ENCODE data around the gene USP13. TPM values are rescaled to one million over a fixed set of nuclear protein-coding genes. Genes with fewer than 3 reads are reported as not detected.

The USP13 gene
- total RNA-seq (2021; ENCODE audit: unreplicated experiment) (22.7 TPM), Bru-seq, nascent RNA (percentile 76 among the genes with signal in this experiment), BruChase-seq, experiment 1, labeled RNA remaining after a 6-hour chase (percentile 67 among the genes with signal in this experiment), BruChase-seq, experiment 2, labeled RNA remaining after a 2-hour chase (percentile 70 among the genes with signal in this experiment)
- 11.1 and 15.1 TPM in 2 replicates for polyA plus RNA-seq (2012)
- long read RNA-seq, full-length matches to known transcripts: 40 of 77 reads
- long read RNA-seq, partial matches to known transcripts: 2 of 77 reads
- long read RNA-seq, other reads (novel, unspliced or antisense): 35 of 77 reads

GRCh38 chr3:179652447-179653095 is at the start of gene USP13:
Gene USP13, plus strand, starts transcription at chr3:179653040. Its CDS starts 186 bp downstream, at chr3:179653226.
- peak within 1 kb of the TSS; percentile 88 to 94 for H3K4me3 ChIP-seq (replicated peaks in 1 of 2; ENCODE audit: low read depth in 1 of 2, low read length in 2 of 2)
- no peaks in the 10 kb centered on the region for H3K9me2 ChIP-seq (ENCODE audit: insufficient read depth)
- H3K27ac ChIP-seq (ENCODE audit: low read depth, low read length): peak within 1 kb of the TSS; percentile 85
- ATAC-seq (peak; percentile 81), DNase-seq (ENCODE audit: low read depth, low spot score) (peak; percentile 66)
- peak within 1 kb of the TSS; percentile 69 for H3K4me2 ChIP-seq (ENCODE audit: low read length)
- POLR2A ChIA-PET: no interaction called here
- H3K4me1 ChIP-seq (ENCODE audit: control insufficient read depth in 1 of 2, insufficient read depth in 2 of 2, low read length in 2 of 2): peaks cover 4 to 28% of the 10 kb centered on the region in 2 experiments; a peak in 3 of 4 replicates
- TF ChIP-seq ELF1 (IDR thresholded peaks at IDR 0.05; ENCODE audit: borderline replicate concordance, low read depth): no peak
- no peak for TF ChIP-seq SP1 (IDR thresholded peaks at IDR 0.05; ENCODE audit: low read depth)
- peak; percentile 37 for TF ChIP-seq POLR2A (IDR thresholded peaks at IDR 0.05; ENCODE audit: borderline replicate concordance, extremely low read depth, insufficient read depth, insufficient read length)
- peak; percentile 53 for TF ChIP-seq POLR2AphosphoS5 (IDR thresholded peaks at IDR 0.05; ENCODE audit: low read depth, low read length)
- 0 out of 2 replicates have a peak, but pooled peaks have one; percentile 23 for TF ChIP-seq SIN3A (IDR thresholded peaks at IDR 0.05; ENCODE audit: low read depth)
- TF ChIP-seq EGR1 (IDR thresholded peaks at IDR 0.05; ENCODE audit: low read depth): peak; percentile 54; the same call in 1 of the 2 replicates
- peak; percentile 39; the same call in 1 of the 2 replicates for TF ChIP-seq CBX3 (IDR thresholded peaks at IDR 0.05; ENCODE audit: low read depth)
- TF ChIP-seq MAX (IDR thresholded peaks at IDR 0.05): peak; percentile 35; the same call in 1 of the 2 replicates
- H3K79me2 ChIP-seq (ENCODE audit: insufficient read depth, low read length): peaks cover 45% of the 10 kb centered on the region
- peak within 1 kb of the TSS; percentile 52 for H2AFZ ChIP-seq (ENCODE audit: low read depth, low read length, poor library complexity, severe bottlenecking)
- H3K9ac ChIP-seq (ENCODE audit: low read length): peak within 1 kb of the TSS; percentile 95
- H3K9me3 ChIP-seq (ENCODE audit: control insufficient read depth in 1 of 2, insufficient read depth in 1 of 2, low read depth in 1 of 2, low read length in 2 of 2): no peaks in the 10 kb centered on the region
- RAD21 ChIA-PET (ENCODE audit: low non-redundant PET in 1 of 2, low total read pairs in 2 of 2, uncharacterized antibody in 2 of 2, unreplicated experiment in 2 of 2): no interaction called here
- BruUV-seq (replicated peaks): no TSS peak
- H3K36me3 ChIP-seq (ENCODE audit: control insufficient read depth in 1 of 2, insufficient read depth in 2 of 2, low read length in 2 of 2): no peaks in the 10 kb centered on the region
- intact Hi-C loops (cut with micrococcal nuclease): no loop called here
- no peaks in the 10 kb centered on the region for H4K20me1 ChIP-seq (ENCODE audit: insufficient read depth)
- H3K27me3 ChIP-seq (ENCODE audit: insufficient read depth, low read length): no peaks in the 10 kb centered on the region
- CTCF ChIA-PET: interaction anchor here (0.9 kb wide), 1 partner anchor 9 kb away, joined by 4 read pairs; no protein-coding TSS in a partner anchor

GRCh38 chr3:179603321-179603720 is 49.5 kb upstream of the USP13 start:
- H3K4me3 ChIP-seq (replicated peaks in 1 of 2; ENCODE audit: low read depth in 1 of 2, low read length in 2 of 2): peak overlapping the region; percentile 76 to 87
- no peak overlapping the region for H3K27ac ChIP-seq (ENCODE audit: low read depth, low read length)
- peak overlapping the region; percentile 97 for H3K9ac ChIP-seq (ENCODE audit: low read length)
- H3K9me2 ChIP-seq (ENCODE audit: insufficient read depth): no peaks in the 10 kb centered on the region
- CTCF ChIA-PET: no interaction called here
- no TSS peak for BruUV-seq (replicated peaks)
- RAD21 ChIA-PET (ENCODE audit: low non-redundant PET in 1 of 2, low total read pairs in 2 of 2, uncharacterized antibody in 2 of 2, unreplicated experiment in 2 of 2): no interaction called here
- DNase-seq (ENCODE audit: low read depth, low spot score): no peak
- POLR2A ChIA-PET: no interaction called here
- TF ChIP-seq POLR2AphosphoS5 (IDR thresholded peaks at IDR 0.05; ENCODE audit: low read depth, low read length) (no peak), ELF1 (IDR thresholded peaks at IDR 0.05; ENCODE audit: borderline replicate concordance, low read depth) (no peak), JUND (IDR thresholded peaks at IDR 0.05) (no peak), YY1 (IDR thresholded peaks at IDR 0.05; ENCODE audit: extremely low read depth, insufficient replicate concordance, low read depth, low read length) (no peak), FOSL1 (IDR thresholded peaks at IDR 0.05; ENCODE audit: low read depth) (no peak)
- H4K20me1 ChIP-seq (ENCODE audit: insufficient read depth): no peaks in the 10 kb centered on the region
- peaks cover 5 to 8% of the 10 kb centered on the region in 2 experiments; a peak in 3 of 4 replicates for H3K4me1 ChIP-seq (ENCODE audit: control insufficient read depth in 1 of 2, insufficient read depth in 2 of 2, low read length in 2 of 2)
- intact Hi-C loops (cut with micrococcal nuclease): no loop called here
- H3K4me2 ChIP-seq (ENCODE audit: low read length): peak overlapping the region; percentile 79
- ATAC-seq: no peak
- no peaks in the 10 kb centered on the region for H3K9me3 ChIP-seq (ENCODE audit: control insufficient read depth in 1 of 2, insufficient read depth in 1 of 2, low read depth in 1 of 2, low read length in 2 of 2)
- H2AFZ ChIP-seq (ENCODE audit: low read depth, low read length, poor library complexity, severe bottlenecking): no peak overlapping the region
- peaks cover 79% of the 10 kb centered on the region for H3K79me2 ChIP-seq (ENCODE audit: insufficient read depth, low read length)
- H3K36me3 ChIP-seq (ENCODE audit: control insufficient read depth in 1 of 2, insufficient read depth in 2 of 2, low read length in 2 of 2): peaks cover 18 to 27% of the 10 kb centered on the region in 2 experiments; a peak in 3 of 4 replicates
- no peaks in the 10 kb centered on the region for H3K27me3 ChIP-seq (ENCODE audit: insufficient read depth, low read length)

Measured in HCT116 (cell line).